ENCODE data around the gene CCDC15.

Gene CCDC15

GRCh38 chr11:124976531-124976930, 22.5 kb downstream of the CCDC15 start:
- Histone ChIP-seq H3K27ac (ENCODE audit: poor library complexity, severe bottlenecking) (no peak overlapping the region), H3K4me3 (ENCODE audit: severe bottlenecking) (no peak overlapping the region), H3K9me3 (ENCODE audit: severe bottlenecking) (no peaks in the 10 kb centered on the region), H3K36me3 (ENCODE audit: low read depth) (peaks cover 18% of the 10 kb centered on the region), H3K4me1 (ENCODE audit: insufficient read depth, poor library complexity, severe bottlenecking) (peaks cover 5% of the 10 kb centered on the region), H3K27me3 (ENCODE audit: insufficient read depth, poor library complexity, severe bottlenecking) (no peaks in the 10 kb centered on the region)
- no peak for DNase-seq (ENCODE audit: low spot score)
- TF ChIP-seq CTCF (IDR thresholded peaks at IDR 0.05; ENCODE audit: poor library complexity, severe bottlenecking): no peak
- no peak for ATAC-seq (ENCODE audit: low read depth)

DNA sequence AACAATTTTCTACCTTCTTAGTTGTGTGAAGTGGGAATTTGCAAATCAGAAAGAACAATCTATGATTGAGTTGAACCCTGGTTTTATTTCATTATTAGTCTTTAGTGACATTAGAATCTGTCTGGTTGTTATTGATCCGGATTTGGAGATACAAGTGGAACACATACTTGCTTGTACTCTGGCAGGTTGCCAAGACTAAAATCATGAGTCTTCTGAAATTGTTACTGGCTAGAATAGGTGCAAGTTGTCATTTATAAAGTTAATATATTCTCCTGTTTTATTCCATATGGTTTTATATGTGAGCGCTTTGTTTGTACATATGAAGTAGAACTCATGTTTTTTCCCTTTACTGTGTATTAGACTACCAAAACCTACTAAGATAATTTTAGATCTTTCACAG, 23.0 kb downstream of the CCDC15 start:
- no peaks in the 10 kb centered on the region for H3K27me3 ChIP-seq (ENCODE audit: insufficient read depth, poor library complexity, severe bottlenecking)

GRCh38 chr11:124978316-124978715, 24.3 kb downstream of the CCDC15 start:
- Histone ChIP-seq H3K27ac (ENCODE audit: poor library complexity, severe bottlenecking) (no peak overlapping the region), H3K4me3 (ENCODE audit: severe bottlenecking) (no peak overlapping the region), H3K4me1 (ENCODE audit: insufficient read depth, poor library complexity, severe bottlenecking) (no peaks in the 10 kb centered on the region), H3K36me3 (ENCODE audit: low read depth) (peaks cover 14% of the 10 kb centered on the region; the same call in 1 of the 2 replicates), H3K9me3 (ENCODE audit: severe bottlenecking) (no peaks in the 10 kb centered on the region), H3K27me3 (ENCODE audit: insufficient read depth, poor library complexity, severe bottlenecking) (no peaks in the 10 kb centered on the region)
- no peak for ATAC-seq (ENCODE audit: low read depth)
- DNase-seq (ENCODE audit: low spot score): no peak
- no peak for TF ChIP-seq CTCF (IDR thresholded peaks at IDR 0.05; ENCODE audit: poor library complexity, severe bottlenecking)

More for the DNA sequence above, 23.0 kb downstream of the CCDC15 start:
- Histone ChIP-seq H3K9me3 (ENCODE audit: severe bottlenecking) (no peaks in the 10 kb centered on the region), H3K36me3 (ENCODE audit: low read depth) (peaks cover 16% of the 10 kb centered on the region), H3K4me1 (ENCODE audit: insufficient read depth, poor library complexity, severe bottlenecking) (peaks cover 2% of the 10 kb centered on the region), H3K27ac (ENCODE audit: poor library complexity, severe bottlenecking) (no peak overlapping the region), H3K4me3 (ENCODE audit: severe bottlenecking) (no peak overlapping the region)
- no peak for ATAC-seq (ENCODE audit: low read depth)
- DNase-seq (ENCODE audit: low spot score): no peak
- TF ChIP-seq CTCF (IDR thresholded peaks at IDR 0.05; ENCODE audit: poor library complexity, severe bottlenecking): no peak

DNA sequence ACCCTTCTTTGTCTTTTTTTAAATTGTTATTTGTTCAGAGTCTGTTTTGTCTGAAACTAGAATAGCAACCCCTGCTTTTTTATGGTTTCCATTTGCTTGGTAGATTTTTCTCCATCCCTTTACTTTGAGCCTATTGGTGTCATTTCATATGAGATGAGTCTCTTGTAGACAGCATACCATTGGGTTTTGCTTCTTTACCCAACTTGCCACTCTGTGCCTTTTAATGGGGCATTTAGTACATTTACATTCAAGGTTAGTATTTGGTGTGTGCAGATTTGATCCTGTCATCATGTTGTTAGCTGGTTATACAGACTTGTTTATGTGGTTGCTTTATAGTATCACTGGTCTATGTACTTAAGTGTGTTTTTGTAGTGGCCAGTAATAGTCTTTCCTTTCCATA, 28.0 kb downstream of the CCDC15 start:
- no peak for DNase-seq (ENCODE audit: low spot score)
- no peak for TF ChIP-seq CTCF (IDR thresholded peaks at IDR 0.05; ENCODE audit: poor library complexity, severe bottlenecking)
- no peaks in the 10 kb centered on the region for H3K27me3 ChIP-seq (ENCODE audit: insufficient read depth, poor library complexity, severe bottlenecking)
- no peaks in the 10 kb centered on the region for H3K9me3 ChIP-seq (ENCODE audit: severe bottlenecking)
- no peak overlapping the region for H3K4me3 ChIP-seq (ENCODE audit: severe bottlenecking)
- H3K27ac ChIP-seq (ENCODE audit: poor library complexity, severe bottlenecking): no peak overlapping the region
- ATAC-seq (ENCODE audit: low read depth): no peak
- no peaks in the 10 kb centered on the region for H3K4me1 ChIP-seq (ENCODE audit: insufficient read depth, poor library complexity, severe bottlenecking)
- peaks cover 13% of the 10 kb centered on the region; the same call in 1 of the 2 replicates for H3K36me3 ChIP-seq (ENCODE audit: low read depth)

GRCh38 chr11:124983674-124984511, 29.9 kb downstream of the CCDC15 start:
- no peaks in the 10 kb centered on the region for H3K27me3 ChIP-seq (ENCODE audit: insufficient read depth, poor library complexity, severe bottlenecking)
- peaks cover 3% of the 10 kb centered on the region; the same call in 1 of the 2 replicates for H3K36me3 ChIP-seq (ENCODE audit: low read depth)
- no peaks in the 10 kb centered on the region for H3K4me1 ChIP-seq (ENCODE audit: insufficient read depth, poor library complexity, severe bottlenecking)
- ATAC-seq (ENCODE audit: low read depth) (no peak), DNase-seq (ENCODE audit: low spot score) (no peak)
- no peak overlapping the region for H3K27ac ChIP-seq (ENCODE audit: poor library complexity, severe bottlenecking)
- no peak for TF ChIP-seq CTCF (IDR thresholded peaks at IDR 0.05; ENCODE audit: poor library complexity, severe bottlenecking)
- H3K4me3 ChIP-seq (ENCODE audit: severe bottlenecking): no peak overlapping the region
- no peaks in the 10 kb centered on the region for H3K9me3 ChIP-seq (ENCODE audit: severe bottlenecking)
